ENCODE data around the gene CA9. TPM values are rescaled to one million over a fixed set of nuclear protein-coding genes. Genes with fewer than 3 reads are reported as not detected.

The CA9 gene
- total RNA-seq, 1 donor from 2014 or later: 0.09 TPM

DNA sequence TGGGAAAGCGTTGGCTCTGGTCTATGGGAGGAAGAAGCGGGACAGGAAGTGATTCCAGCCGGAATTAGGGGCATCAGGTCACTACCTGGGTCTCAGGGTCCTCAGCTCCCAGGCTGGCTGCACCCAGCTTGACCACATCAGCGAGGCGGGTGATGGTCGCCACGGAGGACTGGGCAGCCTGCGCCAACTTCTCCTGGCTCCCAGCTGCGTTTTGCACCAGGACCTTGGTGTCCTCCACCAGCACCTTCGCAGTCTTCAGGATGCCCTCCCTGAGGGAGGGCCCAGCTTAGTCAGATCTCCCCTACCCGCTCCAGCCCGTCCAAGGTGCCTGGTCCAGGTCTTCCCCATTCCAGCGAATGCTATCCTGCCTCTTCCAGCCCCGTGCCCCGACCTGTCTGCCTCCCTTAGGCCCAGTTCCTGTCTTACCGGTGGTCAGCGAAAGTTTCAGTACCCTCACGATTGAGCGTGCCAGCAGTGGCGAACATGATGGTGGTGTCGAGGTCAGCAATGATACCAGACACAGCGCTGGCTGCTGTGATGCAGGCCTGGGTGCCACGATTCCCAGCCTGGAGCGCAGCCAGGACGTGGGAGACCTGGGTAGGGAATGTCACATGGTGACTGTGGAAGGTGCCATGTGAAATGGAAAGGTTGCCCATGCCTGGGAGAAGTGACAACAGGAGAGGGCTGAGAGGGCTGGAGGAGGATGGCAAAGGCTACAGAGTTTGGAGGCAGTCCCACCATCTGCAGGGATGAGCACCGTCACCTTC lies 30.4 kb downstream of the CA9 start:
- TF ChIP-seq EZH2phosphoT487 (IDR thresholded peaks at IDR 0.05) (no peak), EZH2 (IDR thresholded peaks at IDR 0.05) (no peak)
- TF ChIP-seq, protein P1, sequence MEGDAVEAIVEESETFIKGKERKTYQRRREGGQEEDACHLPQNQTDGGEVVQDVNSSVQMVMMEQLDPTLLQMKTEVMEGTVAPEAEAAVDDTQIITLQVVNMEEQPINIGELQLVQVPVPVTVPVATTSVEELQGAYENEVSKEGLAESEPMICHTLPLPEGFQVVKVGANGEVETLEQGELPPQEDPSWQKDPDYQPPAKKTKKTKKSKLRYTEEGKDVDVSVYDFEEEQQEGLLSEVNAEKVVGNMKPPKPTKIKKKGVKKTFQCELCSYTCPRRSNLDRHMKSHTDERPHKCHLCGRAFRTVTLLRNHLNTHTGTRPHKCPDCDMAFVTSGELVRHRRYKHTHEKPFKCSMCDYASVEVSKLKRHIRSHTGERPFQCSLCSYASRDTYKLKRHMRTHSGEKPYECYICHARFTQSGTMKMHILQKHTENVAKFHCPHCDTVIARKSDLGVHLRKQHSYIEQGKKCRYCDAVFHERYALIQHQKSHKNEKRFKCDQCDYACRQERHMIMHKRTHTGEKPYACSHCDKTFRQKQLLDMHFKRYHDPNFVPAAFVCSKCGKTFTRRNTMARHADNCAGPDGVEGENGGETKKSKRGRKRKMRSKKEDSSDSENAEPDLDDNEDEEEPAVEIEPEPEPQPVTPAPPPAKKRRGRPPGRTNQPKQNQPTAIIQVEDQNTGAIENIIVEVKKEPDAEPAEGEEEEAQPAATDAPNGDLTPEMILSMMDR (IDR thresholded peaks at IDR 0.05): no peak
- no peaks in the 10 kb centered on the region for H3K36me3 ChIP-seq
- no peaks in the 10 kb centered on the region for H3F3A ChIP-seq (ENCODE audit: low read depth)
- no peak overlapping the region for H3K4me2 ChIP-seq
- no peaks in the 10 kb centered on the region for H3K27me3 ChIP-seq
- Mint-ChIP-seq H3K36me3 (peaks cover 31% of the 10 kb centered on the region), H3K4me3 (no peak overlapping the region), H3K4me1 (no peaks in the 10 kb centered on the region), H3K9me3 (no peaks in the 10 kb centered on the region), H3K27ac (no peak overlapping the region), H3K27me3 (ENCODE audit: insufficient read depth, low read depth) (peaks cover 4% of the 10 kb centered on the region)
- H3K4me1 ChIP-seq: no peaks in the 10 kb centered on the region
- no peaks in the 10 kb centered on the region for H3K79me2 ChIP-seq (ENCODE audit: low read depth)
- no peaks in the 10 kb centered on the region for H4K20me1 ChIP-seq (ENCODE audit: low read depth)
- no peak overlapping the region for H3K27ac ChIP-seq
- H3K9me3 ChIP-seq (ENCODE audit: low read depth): no peaks in the 10 kb centered on the region
- H3K9ac ChIP-seq: no peak overlapping the region
- no peak overlapping the region for H2AFZ ChIP-seq (replicated peaks)
- no peak for DNase-seq (ENCODE audit: low spot score)
- no peak overlapping the region for H3K4me3 ChIP-seq

DNA sequence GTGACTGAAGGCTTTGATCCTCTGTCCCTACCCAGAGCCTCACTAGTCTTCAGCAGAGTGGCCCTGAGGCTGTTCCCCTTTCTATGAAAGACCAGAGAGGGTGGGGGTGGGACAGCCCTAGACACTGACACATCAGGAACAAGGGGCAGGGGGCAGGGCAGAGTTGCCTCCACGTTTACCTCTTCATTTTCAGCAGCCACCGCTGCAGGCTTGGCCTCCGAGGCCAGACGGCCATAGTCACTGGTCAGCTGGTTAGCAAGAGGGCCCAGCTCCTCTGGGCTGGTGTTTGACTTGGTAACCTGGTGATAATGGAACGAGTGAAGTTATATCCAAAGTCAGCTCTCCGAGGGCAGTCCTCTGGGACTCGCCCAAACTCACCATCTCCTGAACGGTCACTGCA lies 31.6 kb downstream of the CA9 start:
- H3K27ac ChIP-seq: no peak overlapping the region
- Mint-ChIP-seq H3K27ac (no peak overlapping the region), H3K36me3 (peaks cover 34% of the 10 kb centered on the region), H3K27me3 (ENCODE audit: insufficient read depth, low read depth) (peaks cover 4% of the 10 kb centered on the region), H3K9me3 (no peaks in the 10 kb centered on the region), H3K4me1 (no peaks in the 10 kb centered on the region), H3K4me3 (no peak overlapping the region)
- H3K36me3 ChIP-seq: no peaks in the 10 kb centered on the region
- no peak overlapping the region for H3K4me3 ChIP-seq
- no peaks in the 10 kb centered on the region for H3F3A ChIP-seq (ENCODE audit: low read depth)
- H2AFZ ChIP-seq (replicated peaks): no peak overlapping the region
- no peak for DNase-seq (ENCODE audit: low spot score)
- H3K27me3 ChIP-seq: no peaks in the 10 kb centered on the region
- no peaks in the 10 kb centered on the region for H3K4me1 ChIP-seq
- H3K9ac ChIP-seq: no peak overlapping the region
- no peaks in the 10 kb centered on the region for H4K20me1 ChIP-seq (ENCODE audit: low read depth)
- no peaks in the 10 kb centered on the region for H3K79me2 ChIP-seq (ENCODE audit: low read depth)
- no peaks in the 10 kb centered on the region for H3K9me3 ChIP-seq (ENCODE audit: low read depth)
- TF ChIP-seq EZH2phosphoT487 (IDR thresholded peaks at IDR 0.05) (no peak), EZH2 (IDR thresholded peaks at IDR 0.05) (no peak)
- TF ChIP-seq, protein P1 (IDR thresholded peaks at IDR 0.05): no peak
- no peak overlapping the region for H3K4me2 ChIP-seq

DNA sequence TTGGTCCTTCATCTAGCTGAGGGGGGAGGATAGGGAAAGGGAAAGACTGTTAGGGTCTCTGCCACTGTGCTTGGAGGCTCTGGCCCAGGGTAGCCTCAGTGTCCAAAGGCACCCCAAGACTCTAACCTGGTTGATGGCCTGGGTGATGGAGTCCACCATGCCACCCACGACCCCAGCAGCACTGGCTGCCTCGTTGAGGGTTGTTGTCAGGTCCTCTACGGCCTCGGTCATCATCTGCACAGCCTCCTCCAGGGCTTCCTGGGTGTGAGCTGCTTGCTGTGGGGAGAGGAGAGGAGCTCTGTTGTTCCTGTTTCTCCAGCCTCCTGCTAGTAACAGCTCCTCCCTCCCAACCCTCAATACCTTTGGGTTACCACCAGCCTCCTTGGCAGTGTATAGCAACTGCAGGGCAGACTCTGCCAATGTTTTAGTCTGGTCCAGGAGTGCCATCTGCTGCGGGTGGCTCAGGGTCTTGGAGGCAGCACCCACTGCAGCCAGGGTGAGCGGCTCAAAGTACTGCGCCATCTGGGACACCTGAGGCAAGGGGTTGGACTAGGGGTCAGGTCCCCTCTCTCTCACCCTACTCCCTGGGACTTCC lies 32.2 kb downstream of the CA9 start:
- Mint-ChIP-seq H3K4me1 (no peaks in the 10 kb centered on the region), H3K36me3 (peaks cover 39% of the 10 kb centered on the region), H3K27me3 (ENCODE audit: insufficient read depth, low read depth) (peaks cover 4% of the 10 kb centered on the region), H3K9me3 (no peaks in the 10 kb centered on the region), H3K4me3 (no peak overlapping the region), H3K27ac (no peak overlapping the region)
- Histone ChIP-seq H3K9me3 (ENCODE audit: low read depth) (no peaks in the 10 kb centered on the region), H3K27me3 (no peaks in the 10 kb centered on the region), H2AFZ (replicated peaks) (no peak overlapping the region), H3K9ac (no peak overlapping the region), H4K20me1 (ENCODE audit: low read depth) (no peaks in the 10 kb centered on the region), H3F3A (ENCODE audit: low read depth) (no peaks in the 10 kb centered on the region), H3K4me1 (no peaks in the 10 kb centered on the region), H3K4me3 (no peak overlapping the region), H3K4me2 (no peak overlapping the region), H3K27ac (no peak overlapping the region), H3K36me3 (no peaks in the 10 kb centered on the region), H3K79me2 (ENCODE audit: low read depth) (no peaks in the 10 kb centered on the region)
- DNase-seq (ENCODE audit: low spot score): no peak
- TF ChIP-seq, protein P1 (IDR thresholded peaks at IDR 0.05): no peak
- TF ChIP-seq EZH2 (IDR thresholded peaks at IDR 0.05): no peak
- TF ChIP-seq EZH2phosphoT487 (IDR thresholded peaks at IDR 0.05): no peak

Measured in neural progenitor cell (in vitro differentiated cells).